Psoas muscle (tissue), 8 donors: ENCODE measurements around the gene EVI5. TPM values are rescaled to one million over a fixed set of nuclear protein-coding genes. Genes with fewer than 3 reads are reported as not detected.

Experiments used
- ATAC-seq, 4 donors: fragments of 200-7000 bp; cut with Tn5 transposase; one replicate each; pipeline ENCODE4 v1.9.1; 2020; ENCODE audit warnings: moderate library complexity in 3 of 4, mild to moderate bottlenecking in 2 of 4
- DNase-seq, 2 donors: peaks; one replicate each; pipeline ENCODE4 v3.0.0-alpha.2; 2020
- H3K27ac ChIP-seq: fragments of 200-600 bp; one replicate; pipeline ENCODE4 v1.8.0; 2022
- H3K27me3 ChIP-seq, 3 donors: fragments of 200-600 bp in 1 of 3; one replicate each; pipeline versions ENCODE4 v1.6.1 to v1.8.0; 2013 to 2022; ENCODE audit warnings: low read length in 2 of 3, mild to moderate bottlenecking in 2 of 3, moderate library complexity in 1 of 3; ENCODE audit not compliant: insufficient read depth in 3 of 3
- H3K36me3 ChIP-seq, 2 donors: fragments of 200-600 bp in 1 of 2; one replicate each; pipeline versions ENCODE4 v1.6.1 to v1.8.0; 2013 to 2022; ENCODE audit warnings: low read depth in 1 of 2, mild to moderate bottlenecking in 1 of 2, moderate library complexity in 1 of 2; ENCODE audit not compliant: insufficient read depth in 1 of 2
- H3K4me1 ChIP-seq: fragments of 200-600 bp; one replicate; pipeline ENCODE4 v1.8.0; 2022
- H3K4me3 ChIP-seq: fragments of 200-600 bp; one replicate; pipeline ENCODE4 v1.8.0; 2022; ENCODE audit warnings: mild to moderate bottlenecking
- H3K9me3 ChIP-seq: fragments of 200-600 bp; one replicate; pipeline ENCODE4 v1.8.0; 2022
- CTCF ChIP-seq: fragments of 200-600 bp; IDR thresholded peaks from one replicate; pipeline ENCODE4 v1.8.0; 2022; ENCODE audit warnings: antibody characterized with exemption
- WGBS, 3 donors: extraction: QIAGEN DNeasy Blood & Tissue Kit; methylation state at CpG; one replicate each; pipeline versions ENCODE4 v1.1.6 to v1.1.7; 2013; 5-methylcytosine and 5-hydroxymethylcytosine counted together
- intact Hi-C, 2 donors: fragments of 100-400 bp; cut with DNase I; formaldehyde crosslinking; loops; one replicate each; pipeline versions ENCODE4 v1.11.0 to v1.14.2; 2022
- polyA plus RNA-seq, 3 donors: library from polyadenylated mRNA; stranded (reverse); fragments of 200-250 nt; gene quantifications; one replicate each; pipeline ENCODE4 v1.2.3, GENCODE V29; 2013
- total RNA-seq, 4 donors: library from RNA; stranded (reverse); fragmentation: NEBNext Ultra II Directional in 2 of 4; extraction: Animal tissue kit (Norgen Biotek cat#: 25700) in 2 of 4; gene quantifications; one replicate each; pipeline versions ENCODE4 v1.2.1 to v1.2.4, GENCODE V29; 2021 to 2023
- donor health status: healthy with polysubstance abuse.
- donor health status: DM: no; HTN: no; CAD: no; lungs with moderate emphysema.
- donor health status: Bipolar disorder and iron deficiency.
- donor health status: healthy.
- donor health status: DM: yes; HTN: yes; CAD: no.
- donor health status: DM: no; HTN: no; CAD: no.
- donor health status: DM: no; HTN: no; CAD: no.
- donor health status: DM: yes; HTN: yes; CAD: no.

Gene EVI5
- total and polyA plus RNA-seq, 7 donors, result 2.3 to 15.9 (median 6.3) TPM

GRCh38 chr1:92572520-92572919 is 212.4 kb downstream of the EVI5 start:
- intact Hi-C loops, result no loop called here
- DNase-seq, result no peak
- Histone ChIP-seq H3K27ac (no peak overlapping the region), H3K36me3 (no peaks in the 10 kb centered on the region), H3K4me3 (no peak overlapping the region), H3K9me3 (no peaks in the 10 kb centered on the region), H3K4me1 (no peaks in the 10 kb centered on the region), H3K27me3 (no peaks in the 10 kb centered on the region)
- WGBS, 3 donors, result 47 to 48% (median 47%) methylated on average over 2 of the region's 2 CpGs
- TF ChIP-seq CTCF, result no peak
- no peak for ATAC-seq

- H3K27ac ChIP-seq, result no peak overlapping the region
- H3K4me3 ChIP-seq, result no peak overlapping the region
- DNase-seq, result no peak
- H3K9me3 ChIP-seq, result no peaks in the 10 kb centered on the region
- no peaks in the 10 kb centered on the region for H3K27me3 ChIP-seq
- intact Hi-C loops, result no loop called here
- H3K4me1 ChIP-seq, result no peaks in the 10 kb centered on the region
- TF ChIP-seq CTCF, result no peak
- ATAC-seq, result no peak
- H3K36me3 ChIP-seq, result no peaks in the 10 kb centered on the region
- WGBS, 3 donors, result 97 to 100% (median 100%) methylated on average over 2 of the region's 2 CpGs
These were observed 213.3 kb downstream of the EVI5 start for GRCh38 chr1:92571578-92571977.

GRCh38 chr1:92567211-92567868 is 217.6 kb downstream of the EVI5 start:
- TF ChIP-seq CTCF, result no peak
- no peak overlapping the region for H3K4me3 ChIP-seq
- intact Hi-C loops, result no loop called here
- ATAC-seq (no peak), DNase-seq (no peak)
- H3K9me3 ChIP-seq, result no peaks in the 10 kb centered on the region
- no peak overlapping the region for H3K27ac ChIP-seq
- no peaks in the 10 kb centered on the region for H3K4me1 ChIP-seq
- 97 to 100% (median 100%) methylated on average over 1 of the region's 1 CpG for WGBS, 3 donors
- no peaks in the 10 kb centered on the region for H3K27me3 ChIP-seq
- peaks cover 0 to 5% of the 10 kb centered on the region in 2 donors for H3K36me3 ChIP-seq

GRCh38 chr1:92563457-92564216 is 221.3 kb downstream of the EVI5 start:
- no peak overlapping the region for H3K27ac ChIP-seq
- no peak for TF ChIP-seq CTCF
- H3K4me3 ChIP-seq, result no peak overlapping the region
- DNase-seq (no peak), ATAC-seq (no peak)
- H3K36me3 ChIP-seq, result peaks cover 0 to 5% of the 10 kb centered on the region in 2 donors
- no peaks in the 10 kb centered on the region for H3K27me3 ChIP-seq
- 96 to 97% (median 96%) methylated on average over 6 of the region's 6 CpGs for WGBS, 3 donors
- H3K9me3 ChIP-seq, result no peaks in the 10 kb centered on the region
- intact Hi-C loops, result no loop called here
- no peaks in the 10 kb centered on the region for H3K4me1 ChIP-seq
